Body of pancreas (tissue), 4 donors: Measurements from ENCODE around the gene NPC2.

Source experiments
- CTCF ChIP-seq, 7 experiments: fragments of 450-650 bp in 4 of 7; fragments of 200-600 bp in 3 of 7; sonication (generic) in 3 of 7; IDR thresholded peaks; one replicate each; pipeline ENCODE4 v1.5.1; 2016 to 2019; ENCODE audit warnings: antibody characterized with exemption in 7 of 7
- POLR2A ChIP-seq, 3 donors: fragments of 450-650 bp; IDR thresholded peaks; one replicate each; pipeline ENCODE4 v1.6.1; 2016; ENCODE audit warnings: antibody characterized with exemption in 3 of 3, mild to moderate bottlenecking in 2 of 3

- TF ChIP-seq CTCF (IDR thresholded peaks at IDR 0.05) (no peak), POLR2A (IDR thresholded peaks at IDR 0.05) (no peak)
Measured at GRCh38 chr14:74495356-74495755, 2.3 kb upstream of the NPC2 start.
